ENCODE measurements around the gene PMAIP1. TPM values are rescaled to one million over a fixed set of nuclear protein-coding genes. Genes with fewer than 3 reads are reported as not detected.
A peak's percentile ranks its signal among the peaks of the same experiment; 100 is the strongest.

Gene PMAIP1
- total RNA-seq, 1 experiment from 2014 or later = 52.8 TPM

- Histone ChIP-seq H3K79me2 (ENCODE audit: low read length) (peaks cover 14% of the 10 kb centered on the region; the same call in 1 of the 2 replicates), H3K9me2 (replicated peaks; ENCODE audit: insufficient read depth, low read length) (no peaks in the 10 kb centered on the region), H3K9ac (ENCODE audit: low read length) (no peak overlapping the region), H3K4me3 (ENCODE audit: low read length) (no peak overlapping the region), H3K36me3 (ENCODE audit: insufficient read depth, low read length) (peaks cover 5% of the 10 kb centered on the region; the same call in 1 of the 2 replicates), H3K4me2 (ENCODE audit: low read depth, low read length, poor library complexity, severe bottlenecking) (no peak overlapping the region), H3K27ac (ENCODE audit: low read length) (no peak overlapping the region), H2AFZ (ENCODE audit: low read length) (no peak overlapping the region), H3K27me3 (ENCODE audit: low read length) (no peaks in the 10 kb centered on the region), H4K20me1 (ENCODE audit: insufficient read depth, low read depth, low read length) (peaks cover 13% of the 10 kb centered on the region; the same call in 1 of the 2 replicates), H3K4me1 (ENCODE audit: low read length) (peaks cover 23% of the 10 kb centered on the region), H3K9me3 (ENCODE audit: low read length) (no peaks in the 10 kb centered on the region)
- DNase-seq = no peak
These were observed 2.4 kb upstream of the PMAIP1 start for GRCh38 chr18:59897321-59897954.

GRCh38 chr18:59898093-59898492 lies 1.7 kb upstream of the PMAIP1 start:
- H4K20me1 ChIP-seq (ENCODE audit: insufficient read depth, low read depth, low read length) = peaks cover 19% of the 10 kb centered on the region; the same call in 1 of the 2 replicates
- H3K27ac ChIP-seq (ENCODE audit: low read length) = no peak overlapping the region
- peaks cover 12% of the 10 kb centered on the region for H3K36me3 ChIP-seq (ENCODE audit: insufficient read depth, low read length)
- peaks cover 15% of the 10 kb centered on the region; the same call in 1 of the 2 replicates for H3K79me2 ChIP-seq (ENCODE audit: low read length)
- no peak overlapping the region for H3K9ac ChIP-seq (ENCODE audit: low read length)
- peaks cover 29% of the 10 kb centered on the region for H3K4me1 ChIP-seq (ENCODE audit: low read length)
- H3K9me2 ChIP-seq (replicated peaks; ENCODE audit: insufficient read depth, low read length) = no peaks in the 10 kb centered on the region
- no peak overlapping the region for H3K4me3 ChIP-seq (ENCODE audit: low read length)
- DNase-seq = no peak
- H3K4me2 ChIP-seq (ENCODE audit: low read depth, low read length, poor library complexity, severe bottlenecking) = no peak overlapping the region
- H3K9me3 ChIP-seq (ENCODE audit: low read length) = no peaks in the 10 kb centered on the region
- H3K27me3 ChIP-seq (ENCODE audit: low read length) = no peaks in the 10 kb centered on the region
- no peak overlapping the region for H2AFZ ChIP-seq (ENCODE audit: low read length)

- no peak for DNase-seq
- Histone ChIP-seq H3K4me3 (ENCODE audit: low read length) (peak overlapping the region; percentile 86), H3K27me3 (ENCODE audit: low read length) (no peaks in the 10 kb centered on the region), H3K9me3 (ENCODE audit: low read length) (no peaks in the 10 kb centered on the region), H3K4me1 (ENCODE audit: low read length) (peaks cover 36% of the 10 kb centered on the region), H3K79me2 (ENCODE audit: low read length) (peaks cover 15% of the 10 kb centered on the region; the same call in 1 of the 2 replicates), H3K9ac (ENCODE audit: low read length) (peak overlapping the region; percentile 85), H4K20me1 (ENCODE audit: insufficient read depth, low read depth, low read length) (peaks cover 22% of the 10 kb centered on the region; the same call in 1 of the 2 replicates), H3K36me3 (ENCODE audit: insufficient read depth, low read length) (peaks cover 18% of the 10 kb centered on the region), H3K4me2 (ENCODE audit: low read depth, low read length, poor library complexity, severe bottlenecking) (peak overlapping the region; percentile 97), H3K9me2 (replicated peaks; ENCODE audit: insufficient read depth, low read length) (no peaks in the 10 kb centered on the region), H3K27ac (ENCODE audit: low read length) (no peak overlapping the region), H2AFZ (ENCODE audit: low read length) (peak overlapping the region; percentile 90; the same call in 1 of the 2 replicates)
These were observed 1.0 kb upstream of the PMAIP1 start for GRCh38 chr18:59898609-59899297.

- peak; percentile 87 for DNase-seq
- Histone ChIP-seq H3K9me3 (ENCODE audit: low read length) (no peaks in the 10 kb centered on the region), H3K4me2 (ENCODE audit: low read depth, low read length, poor library complexity, severe bottlenecking) (peak overlapping the region; percentile 97), H3K9ac (ENCODE audit: low read length) (peak overlapping the region; percentile 85), H3K4me1 (ENCODE audit: low read length) (peaks cover 53% of the 10 kb centered on the region), H3K27me3 (ENCODE audit: low read length) (no peaks in the 10 kb centered on the region), H3K27ac (ENCODE audit: low read length) (peak overlapping the region; percentile 64), H3K4me3 (ENCODE audit: low read length) (peak overlapping the region; percentile 86), H4K20me1 (ENCODE audit: insufficient read depth, low read depth, low read length) (peaks cover 25% of the 10 kb centered on the region; the same call in 1 of the 2 replicates), H3K79me2 (ENCODE audit: low read length) (peaks cover 15% of the 10 kb centered on the region; the same call in 1 of the 2 replicates), H3K9me2 (replicated peaks; ENCODE audit: insufficient read depth, low read length) (no peaks in the 10 kb centered on the region), H3K36me3 (ENCODE audit: insufficient read depth, low read length) (peaks cover 18% of the 10 kb centered on the region), H2AFZ (ENCODE audit: low read length) (peak overlapping the region; percentile 12; the same call in 1 of the 2 replicates)
These were observed 679 bp downstream of the PMAIP1 start for GRCh38 chr18:59900222-59901128.

- peaks cover 18% of the 10 kb centered on the region for H3K36me3 ChIP-seq (ENCODE audit: insufficient read depth, low read length)
- peak overlapping the region; percentile 97 for H3K4me2 ChIP-seq (ENCODE audit: low read depth, low read length, poor library complexity, severe bottlenecking)
- H3K9me3 ChIP-seq (ENCODE audit: low read length) = no peaks in the 10 kb centered on the region
- peak overlapping the region; percentile 86 for H3K4me3 ChIP-seq (ENCODE audit: low read length)
- H3K4me1 ChIP-seq (ENCODE audit: low read length) = peaks cover 71% of the 10 kb centered on the region
- no peak overlapping the region for H3K9ac ChIP-seq (ENCODE audit: low read length)
- H3K27me3 ChIP-seq (ENCODE audit: low read length) = no peaks in the 10 kb centered on the region
- no peak overlapping the region for H3K27ac ChIP-seq (ENCODE audit: low read length)
- peaks cover 25% of the 10 kb centered on the region; the same call in 1 of the 2 replicates for H4K20me1 ChIP-seq (ENCODE audit: insufficient read depth, low read depth, low read length)
- DNase-seq = no peak
- H2AFZ ChIP-seq (ENCODE audit: low read length) = no peak overlapping the region
- H3K79me2 ChIP-seq (ENCODE audit: low read length) = peaks cover 15% of the 10 kb centered on the region; the same call in 1 of the 2 replicates
- no peaks in the 10 kb centered on the region for H3K9me2 ChIP-seq (replicated peaks; ENCODE audit: insufficient read depth, low read length)
These were observed 2.6 kb downstream of the PMAIP1 start for GRCh38 chr18:59902131-59902992.

GRCh38 chr18:59902993-59903610 lies 3.3 kb downstream of the PMAIP1 start:
- H3K9ac ChIP-seq (ENCODE audit: low read length) = no peak overlapping the region
- H3K4me2 ChIP-seq (ENCODE audit: low read depth, low read length, poor library complexity, severe bottlenecking) = peak overlapping the region; percentile 97
- no peaks in the 10 kb centered on the region for H3K27me3 ChIP-seq (ENCODE audit: low read length)
- H2AFZ ChIP-seq (ENCODE audit: low read length) = no peak overlapping the region
- no peaks in the 10 kb centered on the region for H3K9me3 ChIP-seq (ENCODE audit: low read length)
- no peaks in the 10 kb centered on the region for H3K9me2 ChIP-seq (replicated peaks; ENCODE audit: insufficient read depth, low read length)
- DNase-seq = no peak
- peaks cover 77% of the 10 kb centered on the region for H3K4me1 ChIP-seq (ENCODE audit: low read length)
- H3K79me2 ChIP-seq (ENCODE audit: low read length) = peaks cover 15% of the 10 kb centered on the region; the same call in 1 of the 2 replicates
- peaks cover 18% of the 10 kb centered on the region for H3K36me3 ChIP-seq (ENCODE audit: insufficient read depth, low read length)
- H4K20me1 ChIP-seq (ENCODE audit: insufficient read depth, low read depth, low read length) = peaks cover 25% of the 10 kb centered on the region; the same call in 1 of the 2 replicates
- peak overlapping the region; percentile 47; the same call in 1 of the 2 replicates for H3K27ac ChIP-seq (ENCODE audit: low read length)
- no peak overlapping the region for H3K4me3 ChIP-seq (ENCODE audit: low read length)

All from Karpas-422 (cell line).